GM13976 (cell line): ENCODE data around the gene ATP5IF1.

Source experiments
- DNase-seq: peaks from one replicate; pipeline ENCODE4 v3.0.0; 2012; ENCODE audit warnings: low spot score
- in situ Hi-C: fragments of 300-500 bp; cut with MboI; formaldehyde crosslinking; loops from one replicate; pipeline ENCODE4 v1.12.0; 2022; ENCODE audit warnings: low sequenced_read_pairs, mixed read lengths, inconsistent platforms; ENCODE audit not compliant: unreplicated experiment
- TF ChIP-seq, protein P1 (sequence below): IDR thresholded peaks from 2 replicates; pipeline ENCODE4 v1.5.1; 2012; ENCODE audit warnings: borderline replicate concordance, mild to moderate bottlenecking; ENCODE audit not compliant: insufficient read depth; ENCODE audit errors: extremely low read depth, missing control alignments, control extremely low read depth

The ATP5IF1 gene

DNA sequence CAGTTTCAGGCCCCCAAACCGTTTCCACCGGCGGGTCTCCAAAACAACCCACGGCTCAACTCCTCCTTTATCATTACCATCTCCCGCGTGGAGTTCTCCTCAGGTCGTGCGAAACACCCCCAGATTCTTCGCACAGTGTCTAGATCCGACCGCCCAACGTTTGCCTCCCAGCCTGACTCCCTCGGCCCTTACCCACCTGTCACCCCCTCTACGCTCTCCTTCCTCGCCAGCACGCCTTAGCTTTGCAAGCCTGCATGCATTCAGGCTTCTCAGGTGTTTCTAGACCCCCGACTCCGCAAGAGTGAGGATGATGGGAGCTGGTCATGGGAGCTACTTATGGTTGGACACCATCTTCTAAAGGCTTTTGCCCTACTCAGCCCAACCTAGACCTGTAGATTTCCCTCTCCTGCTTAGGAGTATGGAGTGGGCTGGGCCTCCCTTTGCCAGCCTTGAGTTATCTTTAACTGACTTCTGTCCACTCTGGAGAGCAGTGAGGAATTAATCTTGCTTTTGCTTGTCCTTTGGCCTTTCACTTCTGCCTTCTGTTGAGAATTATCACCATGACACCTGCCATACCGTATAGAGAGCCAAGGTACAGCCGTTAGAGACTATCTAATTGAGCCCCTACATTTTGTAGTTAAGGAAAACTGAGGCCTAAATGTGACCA, 865 bp downstream of the ATP5IF1 start:
- TF ChIP-seq, protein P1, sequence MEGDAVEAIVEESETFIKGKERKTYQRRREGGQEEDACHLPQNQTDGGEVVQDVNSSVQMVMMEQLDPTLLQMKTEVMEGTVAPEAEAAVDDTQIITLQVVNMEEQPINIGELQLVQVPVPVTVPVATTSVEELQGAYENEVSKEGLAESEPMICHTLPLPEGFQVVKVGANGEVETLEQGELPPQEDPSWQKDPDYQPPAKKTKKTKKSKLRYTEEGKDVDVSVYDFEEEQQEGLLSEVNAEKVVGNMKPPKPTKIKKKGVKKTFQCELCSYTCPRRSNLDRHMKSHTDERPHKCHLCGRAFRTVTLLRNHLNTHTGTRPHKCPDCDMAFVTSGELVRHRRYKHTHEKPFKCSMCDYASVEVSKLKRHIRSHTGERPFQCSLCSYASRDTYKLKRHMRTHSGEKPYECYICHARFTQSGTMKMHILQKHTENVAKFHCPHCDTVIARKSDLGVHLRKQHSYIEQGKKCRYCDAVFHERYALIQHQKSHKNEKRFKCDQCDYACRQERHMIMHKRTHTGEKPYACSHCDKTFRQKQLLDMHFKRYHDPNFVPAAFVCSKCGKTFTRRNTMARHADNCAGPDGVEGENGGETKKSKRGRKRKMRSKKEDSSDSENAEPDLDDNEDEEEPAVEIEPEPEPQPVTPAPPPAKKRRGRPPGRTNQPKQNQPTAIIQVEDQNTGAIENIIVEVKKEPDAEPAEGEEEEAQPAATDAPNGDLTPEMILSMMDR: no peak
- no peak for DNase-seq
- in situ Hi-C loops: no loop called here

- TF ChIP-seq, protein P1: no peak
- in situ Hi-C loops: no loop called here
- DNase-seq: no peak
Measured at GRCh38 chr1:28239004-28239403, 3.1 kb downstream of the ATP5IF1 start.

- TF ChIP-seq, protein P1: no peak
- no peak for DNase-seq
- in situ Hi-C loops: no loop called here
Measured at GRCh38 chr1:28240024-28240423, 4.1 kb downstream of the ATP5IF1 start.

- in situ Hi-C loops: no loop called here
- DNase-seq: no peak
- TF ChIP-seq, protein P1: no peak
Measured at GRCh38 chr1:28241638-28242241, 5.8 kb downstream of the ATP5IF1 start.

GRCh38 chr1:28243685-28244311, 7.9 kb downstream of the ATP5IF1 start:
- in situ Hi-C loops: no loop called here
- DNase-seq: no peak
- TF ChIP-seq, protein P1: no peak

DNA sequence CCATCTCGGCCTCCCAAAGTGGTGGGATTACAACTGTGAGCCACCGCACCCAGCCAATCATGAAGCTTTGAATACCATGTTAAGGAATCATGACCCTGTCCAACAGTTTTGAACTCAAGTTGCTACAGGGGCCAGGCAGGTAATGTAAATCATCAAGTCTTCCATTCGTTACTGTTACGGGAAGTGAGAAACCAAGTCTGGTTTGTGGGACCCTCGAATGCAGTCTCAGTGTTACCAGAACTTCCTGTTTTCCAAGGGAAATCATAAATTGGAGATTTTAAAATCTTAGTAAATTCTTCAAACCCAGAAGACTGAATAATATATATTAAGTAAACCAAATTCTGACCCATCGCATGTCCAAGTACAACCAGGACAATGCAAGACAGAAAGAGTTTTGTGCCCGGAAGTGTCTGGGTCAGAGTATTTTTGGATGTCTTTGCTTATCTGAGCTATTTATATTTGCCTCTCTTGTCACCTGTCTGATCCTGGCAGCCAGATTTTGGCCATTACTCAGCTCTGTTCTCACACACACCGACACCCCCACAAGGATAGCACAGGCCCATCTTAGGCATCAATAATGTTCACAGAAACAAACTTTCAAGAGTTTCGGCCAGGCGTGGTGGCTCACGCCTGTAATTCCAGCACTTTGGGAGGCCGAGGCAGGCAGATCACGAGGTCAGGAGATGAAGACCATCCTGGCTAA, 8.8 kb downstream of the ATP5IF1 start:
- in situ Hi-C loops: no loop called here
- TF ChIP-seq, protein P1: no peak
- peak; percentile 64 for DNase-seq
